IPS-15b (cell line): ENCODE results near the gene NUMBL.
"Not testable (repeated sequence)": the region's sequence is repeated elsewhere in the genome, so short reads cannot be mapped to it uniquely, and the experiment has no call there.

Experiments used
- H3K27me3 ChIP-seq: one replicate; pipeline ENCODE4 v1.6.1; 2013; ENCODE audit warnings: low read length; ENCODE audit not compliant: control insufficient read depth, insufficient read depth
- H3K36me3 ChIP-seq: one replicate; pipeline ENCODE4 v1.6.1; 2013; ENCODE audit warnings: low read length; ENCODE audit not compliant: control insufficient read depth, insufficient read depth
- H3K4me1 ChIP-seq: one replicate; pipeline ENCODE4 v1.6.1; 2013; ENCODE audit warnings: mild to moderate bottlenecking, low read length; ENCODE audit not compliant: control insufficient read depth, insufficient read depth
- H3K4me3 ChIP-seq: one replicate; pipeline ENCODE4 v1.5.1; 2013; ENCODE audit warnings: low read depth, low read length
- H3K9ac ChIP-seq: one replicate; pipeline ENCODE4 v1.6.1; 2013; ENCODE audit warnings: low read depth, mild to moderate bottlenecking, low read length
- H3K9me3 ChIP-seq: one replicate; pipeline ENCODE4 v1.6.1; 2013; ENCODE audit warnings: mild to moderate bottlenecking, low read length; ENCODE audit not compliant: control insufficient read depth, insufficient read depth

The NUMBL gene

GRCh38 chr19:40668991-40669614, 21.3 kb downstream of the NUMBL start:
- Histone ChIP-seq H3K9me3 (no peaks in the 10 kb centered on the region), H3K4me1 (no peaks in the 10 kb centered on the region), H3K9ac (no peak overlapping the region), H3K27me3 (no peaks in the 10 kb centered on the region), H3K36me3 (peaks cover 42% of the 10 kb centered on the region), H3K4me3 (no peak overlapping the region)

- Histone ChIP-seq H3K4me3 (no peak overlapping the region), H3K36me3 (peaks cover 33% of the 10 kb centered on the region), H3K27me3 (no peaks in the 10 kb centered on the region), H3K9ac (no peak overlapping the region), H3K4me1 (no peaks in the 10 kb centered on the region), H3K9me3 (no peaks in the 10 kb centered on the region)
Observed at GRCh38 chr19:40667602-40668001, 22.8 kb downstream of the NUMBL start.

GRCh38 chr19:40666803-40667438, 23.5 kb downstream of the NUMBL start:
- Histone ChIP-seq H3K27me3 (no peaks in the 10 kb centered on the region), H3K4me1 (no peaks in the 10 kb centered on the region), H3K9me3 (no peaks in the 10 kb centered on the region), H3K36me3 (peaks cover 26% of the 10 kb centered on the region), H3K4me3 (no peak overlapping the region), H3K9ac (no peak overlapping the region)

- H3K9me3 ChIP-seq = no peaks in the 10 kb centered on the region
- H3K9ac ChIP-seq = no peak overlapping the region
Observed at GRCh38 chr19:40663695-40664692, 26.5 kb downstream of the NUMBL start.

GRCh38 chr19:40662925-40663694, 27.3 kb downstream of the NUMBL start:
- Histone ChIP-seq H3K36me3 (peaks cover 5% of the 10 kb centered on the region), H3K9ac (no peak overlapping the region), H3K9me3 (no peaks in the 10 kb centered on the region), H3K27me3 (no peaks in the 10 kb centered on the region), H3K4me3 (peak overlapping the region; percentile 75), H3K4me1 (no peaks in the 10 kb centered on the region)

More at GRCh38 chr19:40663695-40664692, 26.5 kb downstream of the NUMBL start:
- Histone ChIP-seq H3K4me1 (no peaks in the 10 kb centered on the region), H3K4me3 (peak overlapping the region; percentile 75), H3K36me3 (peaks cover 6% of the 10 kb centered on the region), H3K27me3 (no peaks in the 10 kb centered on the region)

- Histone ChIP-seq H3K36me3 (no peaks in the 10 kb centered on the region), H3K4me1 (no peaks in the 10 kb centered on the region), H3K9me3 (no peaks in the 10 kb centered on the region)
Observed at GRCh38 chr19:40661616-40662015, 28.8 kb downstream of the NUMBL start.

GRCh38 chr19:40659566-40659965, 30.9 kb downstream of the NUMBL start:
- Histone ChIP-seq H3K9ac (no peak overlapping the region), H3K9me3 (no peaks in the 10 kb centered on the region), H3K36me3 (no peaks in the 10 kb centered on the region), H3K4me3 (no peak overlapping the region), H3K4me1 (no peaks in the 10 kb centered on the region), H3K27me3 (no peaks in the 10 kb centered on the region)

More at GRCh38 chr19:40661616-40662015, 28.8 kb downstream of the NUMBL start:
- no peak overlapping the region for H3K4me3 ChIP-seq
- no peak overlapping the region for H3K9ac ChIP-seq
- H3K27me3 ChIP-seq = no peaks in the 10 kb centered on the region

GRCh38 chr19:40659116-40659515, 31.3 kb downstream of the NUMBL start:
- no peaks in the 10 kb centered on the region for H3K4me1 ChIP-seq
- no peak overlapping the region for H3K9ac ChIP-seq
- no peaks in the 10 kb centered on the region for H3K27me3 ChIP-seq
- no peaks in the 10 kb centered on the region for H3K9me3 ChIP-seq
- no peaks in the 10 kb centered on the region for H3K36me3 ChIP-seq
- H3K4me3 ChIP-seq = no peak overlapping the region

- Histone ChIP-seq H3K36me3 (no peaks in the 10 kb centered on the region), H3K9ac (no peak overlapping the region), H3K4me1 (no peaks in the 10 kb centered on the region), H3K27me3 (no peaks in the 10 kb centered on the region), H3K9me3 (no peaks in the 10 kb centered on the region), H3K4me3 (no peak overlapping the region)
Observed at GRCh38 chr19:40658031-40658430, 32.4 kb downstream of the NUMBL start.

GRCh38 chr19:40655684-40656083, 34.8 kb downstream of the NUMBL start:
- H3K9me3 ChIP-seq, H3K27me3 ChIP-seq, H3K4me3 ChIP-seq, H3K4me1 ChIP-seq, H3K36me3 ChIP-seq, H3K9ac ChIP-seq: not testable (repeated sequence)

- not testable (repeated sequence) for H3K4me1 ChIP-seq, H3K27me3 ChIP-seq, H3K9me3 ChIP-seq, H3K36me3 ChIP-seq, H3K4me3 ChIP-seq, H3K9ac ChIP-seq
Observed at GRCh38 chr19:40652303-40652702, 38.1 kb downstream of the NUMBL start.
